GM12873 (cell line): Measurements from ENCODE around the gene DSCAML1.

ENCODE experiments used
- CTCF ChIP-seq: IDR thresholded peaks from 2 replicates; pipeline ENCODE4 v1.5.1; 2012; ENCODE audit warnings: low read depth, mild to moderate bottlenecking, moderate library complexity, low read length, control low read depth; ENCODE audit not compliant: insufficient read depth; ENCODE audit errors: missing control alignments

Gene DSCAML1

GRCh38 chr11:117511931-117512539, 285.0 kb downstream of the DSCAML1 start:
- TF ChIP-seq CTCF = no peak

GRCh38 chr11:117511483-117511930, 285.5 kb downstream of the DSCAML1 start:
- no peak for TF ChIP-seq CTCF

- no peak for TF ChIP-seq CTCF
These were observed 286.4 kb downstream of the DSCAML1 start for GRCh38 chr11:117510646-117511045.

GRCh38 chr11:117509543-117509942, 287.5 kb downstream of the DSCAML1 start:
- TF ChIP-seq CTCF = no peak

GRCh38 chr11:117506971-117507370, 290.0 kb downstream of the DSCAML1 start:
- no peak for TF ChIP-seq CTCF

- no peak for TF ChIP-seq CTCF
These were observed 291.6 kb downstream of the DSCAML1 start for GRCh38 chr11:117505285-117505970.

- no peak for TF ChIP-seq CTCF
These were observed 294.3 kb downstream of the DSCAML1 start for GRCh38 chr11:117502779-117503100.
